ENCODE results near the gene GIMAP2. TPM values are rescaled to one million over a fixed set of nuclear protein-coding genes. Genes with fewer than 3 reads are reported as not detected.
A peak's percentile ranks its signal among the peaks of the same experiment; 100 is the strongest.

The GIMAP2 gene
- polyA plus RNA-seq, 4 donors, result 3.8 to 14.1 (median 9.2) TPM

- FAIRE-seq (no peak), DNase-seq (no peak)
- H3K9me3 ChIP-seq (ENCODE audit: control insufficient read depth in 2 of 2, insufficient read depth in 1 of 2, low read depth in 1 of 2, low read length in 1 of 2), result peaks cover 0 to 4% of the 10 kb centered on the region in 2 donors
- H3K27me3 ChIP-seq (ENCODE audit: control insufficient read depth in 3 of 3, insufficient read depth in 3 of 3, low read length in 3 of 3), result no peaks in the 10 kb centered on the region
- H3K27ac ChIP-seq (ENCODE audit: low read depth in 1 of 3, low read length in 2 of 3), result no peak overlapping the region
- H3K4me1 ChIP-seq (ENCODE audit: control insufficient read depth in 3 of 3, insufficient read depth in 2 of 3, low read depth in 1 of 3, low read length in 2 of 3), result peaks cover 0 to 5% (median 0%) of the 10 kb centered on the region in 3 donors
- H3K36me3 ChIP-seq (ENCODE audit: control insufficient read depth in 3 of 3, insufficient read depth in 2 of 3, low read depth in 1 of 3, low read length in 3 of 3), result no peaks in the 10 kb centered on the region
- no peak overlapping the region for H3K4me3 ChIP-seq (ENCODE audit: low read depth in 1 of 3, low read length in 3 of 3)
These were observed 43.1 kb downstream of the GIMAP2 start for GRCh38 chr7:150728609-150729008.

GRCh38 chr7:150731916-150732315 lies 46.4 kb downstream of the GIMAP2 start:
- peaks cover 0 to 2% (median 0%) of the 10 kb centered on the region in 3 donors for H3K27me3 ChIP-seq (ENCODE audit: control insufficient read depth in 3 of 3, insufficient read depth in 3 of 3, low read length in 3 of 3)
- WGBS, 3 donors, result 59 to 72% (median 67%) methylated on average over 1 of the region's 1 CpG
- peak overlapping the region in 1 of 3 donors; percentile 15 for H3K27ac ChIP-seq (ENCODE audit: low read depth in 1 of 3, low read length in 2 of 3)
- no peaks in the 10 kb centered on the region for H3K9me3 ChIP-seq (ENCODE audit: control insufficient read depth in 2 of 2, insufficient read depth in 1 of 2, low read depth in 1 of 2, low read length in 1 of 2)
- DNase-seq, result no peak
- peaks cover 0 to 5% (median 0%) of the 10 kb centered on the region in 3 donors for H3K4me1 ChIP-seq (ENCODE audit: control insufficient read depth in 3 of 3, insufficient read depth in 2 of 3, low read depth in 1 of 3, low read length in 2 of 3)
- FAIRE-seq, result no peak
- H3K36me3 ChIP-seq (ENCODE audit: control insufficient read depth in 3 of 3, insufficient read depth in 2 of 3, low read depth in 1 of 3, low read length in 3 of 3), result no peaks in the 10 kb centered on the region
- H3K4me3 ChIP-seq (ENCODE audit: low read depth in 1 of 3, low read length in 3 of 3), result no peak overlapping the region

GRCh38 chr7:150732786-150733481 lies 47.4 kb downstream of the GIMAP2 start:
- DNase-seq (no peak), FAIRE-seq (no peak)
- peaks cover 0 to under 1% (median 0%) of the 10 kb centered on the region in 3 donors for H3K4me1 ChIP-seq (ENCODE audit: control insufficient read depth in 3 of 3, insufficient read depth in 2 of 3, low read depth in 1 of 3, low read length in 2 of 3)
- no peaks in the 10 kb centered on the region for H3K36me3 ChIP-seq (ENCODE audit: control insufficient read depth in 3 of 3, insufficient read depth in 2 of 3, low read depth in 1 of 3, low read length in 3 of 3)
- no peak overlapping the region for H3K27ac ChIP-seq (ENCODE audit: low read depth in 1 of 3, low read length in 2 of 3)
- WGBS, 3 donors, result 66 to 79% (median 75%) methylated on average over 5 of the region's 5 CpGs
- H3K27me3 ChIP-seq (ENCODE audit: control insufficient read depth in 3 of 3, insufficient read depth in 3 of 3, low read length in 3 of 3), result peaks cover 0 to 6% (median 0%) of the 10 kb centered on the region in 3 donors
- no peak overlapping the region for H3K4me3 ChIP-seq (ENCODE audit: low read depth in 1 of 3, low read length in 3 of 3)
- H3K9me3 ChIP-seq (ENCODE audit: control insufficient read depth in 2 of 2, insufficient read depth in 1 of 2, low read depth in 1 of 2, low read length in 1 of 2), result no peaks in the 10 kb centered on the region

GRCh38 chr7:150733482-150734095 lies 48.1 kb downstream of the GIMAP2 start:
- Histone ChIP-seq H3K27ac (ENCODE audit: low read depth in 1 of 3, low read length in 2 of 3) (no peak overlapping the region), H3K4me1 (ENCODE audit: control insufficient read depth in 3 of 3, insufficient read depth in 2 of 3, low read depth in 1 of 3, low read length in 2 of 3) (no peaks in the 10 kb centered on the region), H3K4me3 (ENCODE audit: low read depth in 1 of 3, low read length in 3 of 3) (no peak overlapping the region), H3K9me3 (ENCODE audit: control insufficient read depth in 2 of 2, insufficient read depth in 1 of 2, low read depth in 1 of 2, low read length in 1 of 2) (no peaks in the 10 kb centered on the region), H3K36me3 (ENCODE audit: control insufficient read depth in 3 of 3, insufficient read depth in 2 of 3, low read depth in 1 of 3, low read length in 3 of 3) (no peaks in the 10 kb centered on the region), H3K27me3 (ENCODE audit: control insufficient read depth in 3 of 3, insufficient read depth in 3 of 3, low read length in 3 of 3) (peaks cover 0 to 8% (median 0%) of the 10 kb centered on the region in 3 donors)
- no peak for FAIRE-seq
- no peak for DNase-seq
- WGBS, 3 donors, result 87 to 95% (median 90%) methylated on average over 5 of the region's 5 CpGs

GRCh38 chr7:150734254-150734653 lies 48.7 kb downstream of the GIMAP2 start:
- H3K36me3 ChIP-seq (ENCODE audit: control insufficient read depth in 3 of 3, insufficient read depth in 2 of 3, low read depth in 1 of 3, low read length in 3 of 3), result no peaks in the 10 kb centered on the region
- no peaks in the 10 kb centered on the region for H3K4me1 ChIP-seq (ENCODE audit: control insufficient read depth in 3 of 3, insufficient read depth in 2 of 3, low read depth in 1 of 3, low read length in 2 of 3)
- H3K4me3 ChIP-seq (ENCODE audit: low read depth in 1 of 3, low read length in 3 of 3), result no peak overlapping the region
- FAIRE-seq (no peak), DNase-seq (no peak)
- H3K27me3 ChIP-seq (ENCODE audit: control insufficient read depth in 3 of 3, insufficient read depth in 3 of 3, low read length in 3 of 3), result peaks cover 0 to 8% (median 0%) of the 10 kb centered on the region in 3 donors
- H3K9me3 ChIP-seq (ENCODE audit: control insufficient read depth in 2 of 2, insufficient read depth in 1 of 2, low read depth in 1 of 2, low read length in 1 of 2), result no peaks in the 10 kb centered on the region
- 75 to 85% (median 78%) methylated on average over 3 of the region's 3 CpGs for WGBS, 3 donors
- no peak overlapping the region for H3K27ac ChIP-seq (ENCODE audit: low read depth in 1 of 3, low read length in 2 of 3)

GRCh38 chr7:150735596-150736358 lies 50.3 kb downstream of the GIMAP2 start:
- H3K4me3 ChIP-seq (ENCODE audit: low read depth in 1 of 3, low read length in 3 of 3), result no peak overlapping the region
- no peaks in the 10 kb centered on the region for H3K9me3 ChIP-seq (ENCODE audit: control insufficient read depth in 2 of 2, insufficient read depth in 1 of 2, low read depth in 1 of 2, low read length in 1 of 2)
- H3K36me3 ChIP-seq (ENCODE audit: control insufficient read depth in 3 of 3, insufficient read depth in 2 of 3, low read depth in 1 of 3, low read length in 3 of 3), result no peaks in the 10 kb centered on the region
- no peaks in the 10 kb centered on the region for H3K4me1 ChIP-seq (ENCODE audit: control insufficient read depth in 3 of 3, insufficient read depth in 2 of 3, low read depth in 1 of 3, low read length in 2 of 3)
- DNase-seq (no peak), FAIRE-seq (no peak)
- peaks cover 0 to 10% (median 0%) of the 10 kb centered on the region in 3 donors for H3K27me3 ChIP-seq (ENCODE audit: control insufficient read depth in 3 of 3, insufficient read depth in 3 of 3, low read length in 3 of 3)
- WGBS, 3 donors, result 71 to 87% (median 84%) methylated on average over 3 of the region's 3 CpGs
- peak overlapping the region in 1 of 3 donors; percentile 36 for H3K27ac ChIP-seq (ENCODE audit: low read depth in 1 of 3, low read length in 2 of 3)

- 57 to 70% (median 70%) methylated on average over 4 of the region's 4 CpGs for WGBS, 3 donors
- FAIRE-seq, result no peak
- Histone ChIP-seq H3K4me3 (ENCODE audit: low read depth in 1 of 3, low read length in 3 of 3) (peak overlapping the region in 2 of 3 donors; percentile 32 to 41), H3K27ac (ENCODE audit: low read depth in 1 of 3, low read length in 2 of 3) (peak overlapping the region in 2 of 3 donors; percentile 63 to 72), H3K36me3 (ENCODE audit: control insufficient read depth in 3 of 3, insufficient read depth in 2 of 3, low read depth in 1 of 3, low read length in 3 of 3) (no peaks in the 10 kb centered on the region), H3K27me3 (ENCODE audit: control insufficient read depth in 3 of 3, insufficient read depth in 3 of 3, low read length in 3 of 3) (peaks cover 0 to 10% (median 0%) of the 10 kb centered on the region in 3 donors), H3K9me3 (ENCODE audit: control insufficient read depth in 2 of 2, insufficient read depth in 1 of 2, low read depth in 1 of 2, low read length in 1 of 2) (no peaks in the 10 kb centered on the region), H3K4me1 (ENCODE audit: control insufficient read depth in 3 of 3, insufficient read depth in 2 of 3, low read depth in 1 of 3, low read length in 2 of 3) (no peaks in the 10 kb centered on the region)
- DNase-seq, result no peak
These were observed 51.4 kb downstream of the GIMAP2 start for GRCh38 chr7:150736864-150737263.

- H3K27me3 ChIP-seq (ENCODE audit: control insufficient read depth in 3 of 3, insufficient read depth in 3 of 3, low read length in 3 of 3), result peaks cover 0 to 10% (median 0%) of the 10 kb centered on the region in 3 donors
These were observed 52.0 kb downstream of the GIMAP2 start, which contains the start of gene GIMAP5 for GRCh38 chr7:150737265-150738055. TSS of gene GIMAP5 (plus strand) at chr7:150737418. CDS start at chr7:150740885, 3,467 bp downstream.

More at GRCh38 chr7:150737265-150738055, 52.0 kb downstream of the GIMAP2 start, which contains the start of gene GIMAP5:
- Histone ChIP-seq H3K27ac (ENCODE audit: low read depth in 1 of 3, low read length in 2 of 3) (peak within 1 kb of the TSS in 2 of 3 donors; percentile 63 to 72), H3K4me3 (ENCODE audit: low read depth in 1 of 3, low read length in 3 of 3) (peak within 1 kb of the TSS; percentile 34 to 41 (median 36)), H3K9me3 (ENCODE audit: control insufficient read depth in 2 of 2, insufficient read depth in 1 of 2, low read depth in 1 of 2, low read length in 1 of 2) (no peaks in the 10 kb centered on the region), H3K4me1 (ENCODE audit: control insufficient read depth in 3 of 3, insufficient read depth in 2 of 3, low read depth in 1 of 3, low read length in 2 of 3) (no peaks in the 10 kb centered on the region), H3K36me3 (ENCODE audit: control insufficient read depth in 3 of 3, insufficient read depth in 2 of 3, low read depth in 1 of 3, low read length in 3 of 3) (no peaks in the 10 kb centered on the region)
- FAIRE-seq (no peak), DNase-seq (no peak)
- 36 to 80% (median 60%) methylated on average over 14 of the region's 14 CpGs for WGBS, 3 donors
